ENCODE measurements around the gene RPN2. TPM values are rescaled to one million over a fixed set of nuclear protein-coding genes. Genes with fewer than 3 reads are reported as not detected.

RPN2 gene
- polyA plus RNA-seq, 1 of the 3 experiments (the other 2 are of a cell fraction): 420 TPM

- TF ChIP-seq FOXM1 (IDR thresholded peaks at IDR 0.05; ENCODE audit: low read depth) (no peak), EZH2phosphoT487 (IDR thresholded peaks at IDR 0.05; ENCODE audit: borderline replicate concordance, low read depth) (no peak), MAX (IDR thresholded peaks at IDR 0.05; ENCODE audit: low read depth) (no peak), USF2 (IDR thresholded peaks at IDR 0.05; ENCODE audit: borderline replicate concordance, low read depth, low read length) (no peak), ELF1 (IDR thresholded peaks at IDR 0.05) (no peak), MXI1 (IDR thresholded peaks at IDR 0.05; ENCODE audit: low read depth, low read length) (no peak), GATA2 (CRISPR knock-in tag; IDR thresholded peaks at IDR 0.05) (no peak), USF1 (IDR thresholded peaks at IDR 0.05; ENCODE audit: borderline replicate concordance, low read depth) (no peak), FOXJ3 (CRISPR knock-in tag; IDR thresholded peaks at IDR 0.05) (no peak), SIN3A (IDR thresholded peaks at IDR 0.05; ENCODE audit: borderline replicate concordance, low read depth, low read length) (no peak), CTCF (IDR thresholded peaks at IDR 0.05) (no peak), RCOR1 (IDR thresholded peaks at IDR 0.05; ENCODE audit: low read length) (no peak)
These were observed 74.0 kb downstream of the RPN2 start (continued) for GRCh38 chr20:37253087-37253486.

- Histone ChIP-seq H3K4me1 (ENCODE audit: control insufficient read depth in 1 of 2, insufficient read depth in 2 of 2, low read depth in 1 of 2, low read length in 1 of 2) (peaks cover 0 to 24% of the 10 kb centered on the region in 2 experiments; a peak in 1 of 4 replicates), H3K9ac (no peak overlapping the region), H3K4me2 (no peak overlapping the region), H3K4me3 (ENCODE audit: low read depth in 2 of 2, low read length in 1 of 2) (no peak overlapping the region), H3K27ac (ENCODE audit: low read depth in 2 of 2, low read length in 1 of 2) (no peak overlapping the region), H4K20me1 (ENCODE audit: insufficient read depth) (no peaks in the 10 kb centered on the region), H3K36me3 (replicated peaks in 1 of 2; ENCODE audit: control insufficient read depth in 1 of 2, insufficient read depth in 2 of 2, low read length in 1 of 2) (no peaks in the 10 kb centered on the region), H3K27me3 (ENCODE audit: insufficient read depth) (no peaks in the 10 kb centered on the region), H3K9me3 (no peaks in the 10 kb centered on the region), H2AFZ (ENCODE audit: low read depth) (no peak overlapping the region), H3K79me2 (ENCODE audit: insufficient read depth) (no peaks in the 10 kb centered on the region), H3F3A (replicated peaks; ENCODE audit: insufficient read depth) (no peaks in the 10 kb centered on the region), H3K9me2 (no peaks in the 10 kb centered on the region)
- POLR2A ChIA-PET: no interaction called here
- 69% methylated on average over 7 of the region's 7 CpGs for WGBS (ENCODE audit: low lambda C conversion rate)
- CTCF ChIA-PET: interaction anchor here (0.6 kb wide), 1 partner anchor 28 kb away, joined by 3 read pairs; no protein-coding TSS in a partner anchor
- DNase-seq: no peak
- no peak for TF ChIP-seq CTCF (IDR thresholded peaks at IDR 0.05)
- no peak for TF ChIP-seq FOXJ3 (CRISPR knock-in tag; IDR thresholded peaks at IDR 0.05)
- TF ChIP-seq RAD21 (IDR thresholded peaks at IDR 0.05; ENCODE audit: low read length): no peak
- no peak for TF ChIP-seq MAX (IDR thresholded peaks at IDR 0.05; ENCODE audit: low read depth)
- TF ChIP-seq PBX3 (IDR thresholded peaks at IDR 0.05): no peak
- TF ChIP-seq TCF12 (IDR thresholded peaks at IDR 0.05): no peak
- TF ChIP-seq EP300 (IDR thresholded peaks at IDR 0.05; ENCODE audit: borderline replicate concordance in 1 of 2, low read depth in 1 of 2, low read length in 1 of 2): no peak
- no peak for TF ChIP-seq ZBTB33 (IDR thresholded peaks at IDR 0.05; ENCODE audit: borderline replicate concordance, low read depth)
- TF ChIP-seq TAF1 (IDR thresholded peaks at IDR 0.05; ENCODE audit: borderline replicate concordance, low read depth, low read length): no peak
- no peak for TF ChIP-seq YY1 (IDR thresholded peaks at IDR 0.05; ENCODE audit: low read depth)
These were observed 75.2 kb downstream of the RPN2 start for GRCh38 chr20:37254114-37254878.
